Measurements from ENCODE around the gene RRBP1.
"Not testable (repeated sequence)": the region's sequence is repeated elsewhere in the genome, so short reads cannot be mapped to it uniquely, and the experiment has no call there.

RRBP1 gene

GRCh38 chr20:17707951-17708350 lies 25.9 kb upstream of the RRBP1 start:
- DNase-seq: not testable (repeated sequence)

- DNase-seq: no peak
These were observed 24.6 kb upstream of the RRBP1 start for GRCh38 chr20:17706632-17707031.

GRCh38 chr20:17705916-17706315 lies 23.9 kb upstream of the RRBP1 start:
- DNase-seq: no peak

- DNase-seq: no peak
These were observed 22.7 kb upstream of the RRBP1 start for GRCh38 chr20:17704589-17705317.

- no peak for DNase-seq
These were observed 19.8 kb upstream of the RRBP1 start for GRCh38 chr20:17701826-17702225.

- no peak for DNase-seq
These were observed 18.6 kb upstream of the RRBP1 start for GRCh38 chr20:17700637-17701036.

GRCh38 chr20:17699931-17700351 lies 17.9 kb upstream of the RRBP1 start, which contains the start of gene BANF2:
Gene BANF2, plus strand, starts transcription at chr20:17699966. Its CDS starts 25,060 bp downstream, at chr20:17725026.
- DNase-seq: no peak

GRCh38 chr20:17698384-17698783 lies 16.3 kb upstream of the RRBP1 start:
- no peak for DNase-seq

GRCh38 chr20:17697171-17697570 lies 15.1 kb upstream of the RRBP1 start:
- no peak for DNase-seq

- no peak for DNase-seq
These were observed 14.2 kb upstream of the RRBP1 start for GRCh38 chr20:17696287-17696686.

- no peak for DNase-seq
These were observed 12.7 kb upstream of the RRBP1 start for GRCh38 chr20:17694767-17695166.

- no peak for DNase-seq
These were observed 11.5 kb upstream of the RRBP1 start for GRCh38 chr20:17693444-17694001.

- DNase-seq: no peak
These were observed 9.7 kb upstream of the RRBP1 start for GRCh38 chr20:17691758-17692157.

GRCh38 chr20:17690144-17690543 lies 8.1 kb upstream of the RRBP1 start:
- DNase-seq: no peak

- DNase-seq: no peak
These were observed 6.9 kb upstream of the RRBP1 start for GRCh38 chr20:17688965-17689364.

GRCh38 chr20:17687800-17688199 lies 5.8 kb upstream of the RRBP1 start:
- DNase-seq: no peak

GRCh38 chr20:17685168-17685567 lies 3.1 kb upstream of the RRBP1 start:
- no peak for DNase-seq

- no peak for DNase-seq
These were observed 2.2 kb upstream of the RRBP1 start for GRCh38 chr20:17684077-17684888.

GRCh38 chr20:17683218-17684076 lies 1.4 kb upstream of the RRBP1 start:
- DNase-seq: no peak

- no peak for DNase-seq
These were observed 802 bp upstream of the RRBP1 start for GRCh38 chr20:17682889-17683198.

GRCh38 chr20:17681726-17682102 lies 328 bp downstream of the RRBP1 start:
- DNase-seq: peak; percentile 40

- DNase-seq: peak; percentile 82
These were observed 961 bp downstream of the RRBP1 start for GRCh38 chr20:17680836-17681725.
